Measurements from ENCODE around the gene LRRC23. TPM values are rescaled to one million over a fixed set of nuclear protein-coding genes. Genes with fewer than 3 reads are reported as not detected.
A peak's percentile ranks its signal among the peaks of the same experiment; 100 is the strongest.
"Not testable (repeated sequence)": the region's sequence is repeated elsewhere in the genome, so short reads cannot be mapped to it uniquely, and the experiment has no call there.

Gene LRRC23
- total and polyA plus RNA-seq, 2 experiments from 2014 or later = 4.3 to 4.5 TPM

GRCh38 chr12:6890789-6891645, 13.6 kb upstream of the LRRC23 start:
- WGBS, 2 experiments (ENCODE audit: low coverage in 1 of 2, low lambda C conversion rate in 2 of 2, missing lambda C conversion rate in 2 of 2) = 2 to 3% methylated on average over 50 to 60 of the region's 68 CpGs
- Histone ChIP-seq H3K79me2 (ENCODE audit: insufficient read depth) (no peaks in the 10 kb centered on the region), H2AFZ (peak overlapping the region; percentile 97), H3K9me2 (ENCODE audit: insufficient read depth) (no peaks in the 10 kb centered on the region), H3K4me1 (ENCODE audit: insufficient read depth) (peaks cover 10% of the 10 kb centered on the region; the same call in 1 of the 2 replicates), H3K4me3 (peak overlapping the region; percentile 73), H3F3A (ENCODE audit: insufficient read depth) (peaks cover 20% of the 10 kb centered on the region), H3K4me2 (ENCODE audit: unreplicated experiment) (peak overlapping the region; percentile 91), H3K9me3 (ENCODE audit: low read depth) (no peaks in the 10 kb centered on the region), H3K27ac (peak overlapping the region; percentile 95), H3K36me3 (ENCODE audit: low read depth) (no peaks in the 10 kb centered on the region), H4K20me1 (ENCODE audit: insufficient read depth) (no peaks in the 10 kb centered on the region), H3K9ac (peak overlapping the region; percentile 89), H3K27me3 (replicated peaks; ENCODE audit: insufficient read depth) (no peaks in the 10 kb centered on the region)
- DNase-seq = peak; percentile 100
- no peak for TF ChIP-seq EZH2phosphoT487 (IDR thresholded peaks at IDR 0.05; ENCODE audit: insufficient read depth, low read depth)
- no peak for TF ChIP-seq EZH2 (IDR thresholded peaks at IDR 0.05; ENCODE audit: insufficient read depth, poor library complexity, severe bottlenecking)
- in situ Hi-C loops (cut with MboI) = no loop called here

GRCh38 chr12:6891646-6892001, 13.0 kb upstream of the LRRC23 start:
- in situ Hi-C loops (cut with MboI) = no loop called here
- TF ChIP-seq EZH2 (IDR thresholded peaks at IDR 0.05; ENCODE audit: insufficient read depth, poor library complexity, severe bottlenecking) = no peak
- TF ChIP-seq EZH2phosphoT487 (IDR thresholded peaks at IDR 0.05; ENCODE audit: insufficient read depth, low read depth) = no peak

GRCh38 chr12:6892683-6893082, 11.9 kb upstream of the LRRC23 start:
- in situ Hi-C loops (cut with MboI); DNase-seq: not testable (repeated sequence)
- WGBS, 2 experiments (ENCODE audit: low coverage in 1 of 2, low lambda C conversion rate in 2 of 2, missing lambda C conversion rate in 2 of 2) = 82 to 83% methylated on average over 3 of the region's 3 CpGs

More at GRCh38 chr12:6891646-6892001, 13.0 kb upstream of the LRRC23 start:
- H2AFZ ChIP-seq = peak overlapping the region; percentile 97
- H3K4me3 ChIP-seq = peak overlapping the region; percentile 73
- WGBS, 2 experiments (ENCODE audit: low coverage in 1 of 2, low lambda C conversion rate in 2 of 2, missing lambda C conversion rate in 2 of 2) = 92 to 95% methylated on average over 5 of the region's 5 CpGs
- peak overlapping the region; percentile 81 for H3K4me2 ChIP-seq (ENCODE audit: unreplicated experiment)
- H3F3A ChIP-seq (ENCODE audit: insufficient read depth) = peaks cover 20% of the 10 kb centered on the region
- H3K9me3 ChIP-seq (ENCODE audit: low read depth) = no peaks in the 10 kb centered on the region
- no peaks in the 10 kb centered on the region for H4K20me1 ChIP-seq (ENCODE audit: insufficient read depth)
- no peaks in the 10 kb centered on the region for H3K27me3 ChIP-seq (replicated peaks; ENCODE audit: insufficient read depth)
- no peak for DNase-seq
- no peaks in the 10 kb centered on the region for H3K36me3 ChIP-seq (ENCODE audit: low read depth)
- H3K9ac ChIP-seq = peak overlapping the region; percentile 87
- H3K79me2 ChIP-seq (ENCODE audit: insufficient read depth) = no peaks in the 10 kb centered on the region
- H3K9me2 ChIP-seq (ENCODE audit: insufficient read depth) = no peaks in the 10 kb centered on the region
- H3K4me1 ChIP-seq (ENCODE audit: insufficient read depth) = peaks cover 10% of the 10 kb centered on the region; the same call in 1 of the 2 replicates
- peak overlapping the region; percentile 88 for H3K27ac ChIP-seq

GRCh38 chr12:6894321-6894720, 10.3 kb upstream of the LRRC23 start:
- H3K9me2 ChIP-seq (ENCODE audit: insufficient read depth) = no peaks in the 10 kb centered on the region
- H2AFZ ChIP-seq = no peak overlapping the region
- H3K9me3 ChIP-seq (ENCODE audit: low read depth) = no peaks in the 10 kb centered on the region
- H3K4me2 ChIP-seq (ENCODE audit: unreplicated experiment) = no peak overlapping the region
- H3K27me3 ChIP-seq (replicated peaks; ENCODE audit: insufficient read depth) = no peaks in the 10 kb centered on the region
- 90 to 97% methylated on average over 3 of the region's 3 CpGs for WGBS, 2 experiments (ENCODE audit: low coverage in 1 of 2, low lambda C conversion rate in 2 of 2, missing lambda C conversion rate in 2 of 2)
- no peak overlapping the region for H3K9ac ChIP-seq
- H3K27ac ChIP-seq = no peak overlapping the region
- H4K20me1 ChIP-seq (ENCODE audit: insufficient read depth) = no peaks in the 10 kb centered on the region
- no peak for DNase-seq
- no peaks in the 10 kb centered on the region for H3K36me3 ChIP-seq (ENCODE audit: low read depth)
- H3K4me3 ChIP-seq = no peak overlapping the region
- H3F3A ChIP-seq (ENCODE audit: insufficient read depth) = peaks cover 17% of the 10 kb centered on the region
- H3K4me1 ChIP-seq (ENCODE audit: insufficient read depth) = peaks cover 10% of the 10 kb centered on the region; the same call in 1 of the 2 replicates
- TF ChIP-seq EZH2 (IDR thresholded peaks at IDR 0.05; ENCODE audit: insufficient read depth, poor library complexity, severe bottlenecking) = no peak
- TF ChIP-seq EZH2phosphoT487 (IDR thresholded peaks at IDR 0.05; ENCODE audit: insufficient read depth, low read depth) = no peak
- no peaks in the 10 kb centered on the region for H3K79me2 ChIP-seq (ENCODE audit: insufficient read depth)
- in situ Hi-C loops (cut with MboI) = no loop called here

More at GRCh38 chr12:6892683-6893082, 11.9 kb upstream of the LRRC23 start:
- not testable (repeated sequence) for H4K20me1 ChIP-seq (ENCODE audit: insufficient read depth); H3K9me3 ChIP-seq (ENCODE audit: low read depth); H2AFZ ChIP-seq; H3K36me3 ChIP-seq (ENCODE audit: low read depth); H3K79me2 ChIP-seq (ENCODE audit: insufficient read depth); H3K27ac ChIP-seq; H3K9ac ChIP-seq; H3K9me2 ChIP-seq (ENCODE audit: insufficient read depth); H3K4me1 ChIP-seq (ENCODE audit: insufficient read depth); H3K4me3 ChIP-seq; H3K27me3 ChIP-seq (replicated peaks; ENCODE audit: insufficient read depth); H3K4me2 ChIP-seq (ENCODE audit: unreplicated experiment)
- peaks cover 20% of the 10 kb centered on the region for H3F3A ChIP-seq (ENCODE audit: insufficient read depth)

All from GM23248 (cell line).